Measurements from ENCODE around the gene RPH3AL. TPM values are rescaled to one million over a fixed set of nuclear protein-coding genes. Genes with fewer than 3 reads are reported as not detected.
A peak's percentile ranks its signal among the peaks of the same experiment; 100 is the strongest.

Gene RPH3AL, protein sequence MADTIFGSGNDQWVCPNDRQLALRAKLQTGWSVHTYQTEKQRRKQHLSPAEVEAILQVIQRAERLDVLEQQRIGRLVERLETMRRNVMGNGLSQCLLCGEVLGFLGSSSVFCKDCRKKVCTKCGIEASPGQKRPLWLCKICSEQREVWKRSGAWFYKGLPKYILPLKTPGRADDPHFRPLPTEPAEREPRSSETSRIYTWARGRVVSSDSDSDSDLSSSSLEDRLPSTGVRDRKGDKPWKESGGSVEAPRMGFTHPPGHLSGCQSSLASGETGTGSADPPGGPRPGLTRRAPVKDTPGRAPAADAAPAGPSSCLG
- 1.3 and 2.8 TPM in 2 replicates for total RNA-seq (2014; rRNA removed; shearing (Covaris generic))

DNA sequence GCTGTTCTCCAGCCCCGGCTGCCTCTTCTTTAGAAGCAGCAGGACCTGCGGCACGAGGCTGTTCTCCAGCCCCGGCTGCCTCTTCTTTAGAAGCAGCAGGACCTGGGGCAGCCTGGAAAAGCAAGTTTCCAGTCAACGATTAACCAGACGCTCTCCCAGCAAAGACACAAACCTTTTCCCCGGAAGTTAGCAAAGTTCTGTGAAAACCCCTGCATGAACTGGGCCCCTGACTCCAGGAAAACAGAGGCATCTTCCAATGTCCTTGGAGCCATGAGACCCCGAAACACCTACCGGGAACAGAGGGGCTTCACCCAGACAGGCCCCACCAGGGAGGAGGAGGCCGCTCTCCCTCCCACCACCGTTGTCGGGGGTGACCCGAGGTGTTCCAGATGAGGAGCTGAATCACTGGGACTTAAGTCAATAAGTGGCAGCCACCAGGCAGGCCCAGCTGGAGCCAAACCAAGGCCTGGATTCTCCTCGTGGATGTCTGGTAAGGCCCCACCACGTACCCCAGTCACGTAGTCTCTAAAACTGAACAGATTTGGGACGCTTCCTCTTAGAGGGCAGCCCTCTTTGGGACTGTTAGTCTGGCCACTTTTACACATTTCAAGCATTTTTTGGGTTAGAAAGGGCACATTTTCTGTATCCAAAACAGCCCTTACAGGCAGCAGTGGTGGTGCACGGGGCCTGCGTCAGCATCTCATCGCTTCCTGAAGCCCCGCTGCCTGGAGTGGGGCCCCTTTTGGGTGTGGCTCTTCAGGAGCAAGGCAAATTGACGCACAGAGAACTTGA, at the start of gene RPH3AL:
TSS of gene RPH3AL (minus strand) at position 387 of the 792 bp plus-strand sequence. CDS start 25,264 bp downstream, outside the sequence.
- H3K4me3 ChIP-seq (ENCODE audit: insufficient read depth, low read depth, low read length), result no peak within 1 kb of the TSS
- H3K36me3 ChIP-seq (replicated peaks; ENCODE audit: control insufficient read depth, insufficient read depth, low read length), result no peaks in the 10 kb centered on the region
- peak; percentile 71 for DNase-seq
- H3K27me3 ChIP-seq (ENCODE audit: control insufficient read depth, insufficient read depth, low read length), result no peaks in the 10 kb centered on the region

DNA sequence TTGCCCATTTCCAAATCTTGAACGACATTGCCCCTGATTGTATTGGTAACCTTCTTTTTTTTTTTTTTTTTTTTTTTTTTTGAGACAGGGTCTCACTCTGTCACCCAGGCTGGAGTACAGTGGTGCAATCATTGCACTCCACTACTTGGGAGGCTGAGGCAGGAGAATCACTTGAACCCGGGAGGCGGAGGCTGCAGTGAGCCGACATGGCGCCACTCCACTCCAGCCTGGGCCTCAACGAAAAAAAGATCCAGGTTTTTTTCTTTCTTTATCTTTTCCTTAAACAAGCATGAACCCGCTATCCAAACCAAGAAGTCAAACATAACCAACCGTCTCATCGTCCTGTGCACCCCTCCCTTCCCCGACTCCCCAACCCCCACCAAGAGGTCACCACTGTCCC, 47.6 kb upstream of the RPH3AL start:
- no peak overlapping the region for H3K4me3 ChIP-seq (ENCODE audit: insufficient read depth, low read depth, low read length)
- DNase-seq, result no peak
- no peaks in the 10 kb centered on the region for H3K36me3 ChIP-seq (replicated peaks; ENCODE audit: control insufficient read depth, insufficient read depth, low read length)
- no peaks in the 10 kb centered on the region for H3K27me3 ChIP-seq (ENCODE audit: control insufficient read depth, insufficient read depth, low read length)

DNA sequence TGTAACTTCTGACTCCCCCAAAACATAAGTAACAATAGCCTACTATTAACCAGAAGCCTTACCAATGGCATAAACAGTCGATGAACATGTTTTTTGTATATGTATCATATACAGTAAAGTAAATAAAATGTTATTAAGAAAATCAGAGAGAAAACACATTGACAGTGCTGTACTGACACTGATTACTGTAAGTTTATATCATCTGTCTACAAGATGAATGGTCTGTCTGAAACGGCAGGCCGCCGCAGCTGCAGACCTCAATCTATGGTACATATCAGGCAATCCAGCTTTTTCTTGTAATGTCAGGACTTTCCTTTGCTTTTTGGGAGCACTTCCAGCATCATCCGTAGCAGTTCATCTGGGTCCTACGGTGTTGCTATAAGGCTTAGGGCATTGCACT, 44.2 kb upstream of the RPH3AL start:
- H3K27me3 ChIP-seq (ENCODE audit: control insufficient read depth, insufficient read depth, low read length), result no peaks in the 10 kb centered on the region

DNA sequence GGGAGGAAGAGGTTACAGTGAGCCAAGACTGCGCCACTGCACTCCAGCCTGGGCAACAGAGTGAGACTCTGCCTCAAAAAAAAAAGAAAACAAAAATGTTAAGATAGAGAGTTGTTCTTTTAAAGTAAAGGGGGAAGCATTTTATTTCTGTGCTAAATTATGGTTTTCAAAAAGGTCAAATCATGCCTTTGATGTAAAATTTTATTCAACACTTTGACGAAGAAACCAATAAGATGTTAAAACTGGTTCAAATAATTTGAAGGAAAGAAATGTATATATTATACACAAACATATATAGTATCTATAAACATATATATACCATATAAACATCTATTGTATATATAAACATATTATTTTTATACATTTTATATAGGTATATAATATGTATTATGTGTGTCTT, 43.4 kb upstream of the RPH3AL start:
- DNase-seq, result no peak
- H3K27me3 ChIP-seq (ENCODE audit: control insufficient read depth, insufficient read depth, low read length), result no peaks in the 10 kb centered on the region
- H3K4me3 ChIP-seq (ENCODE audit: insufficient read depth, low read depth, low read length), result no peak overlapping the region
- no peaks in the 10 kb centered on the region for H3K36me3 ChIP-seq (replicated peaks; ENCODE audit: control insufficient read depth, insufficient read depth, low read length)

More for the DNA sequence above, 44.2 kb upstream of the RPH3AL start:
- H3K36me3 ChIP-seq (replicated peaks; ENCODE audit: control insufficient read depth, insufficient read depth, low read length), result no peaks in the 10 kb centered on the region
- no peak overlapping the region for H3K4me3 ChIP-seq (ENCODE audit: insufficient read depth, low read depth, low read length)
- DNase-seq, result no peak

GRCh38 chr17:395179-395578, 42.6 kb upstream of the RPH3AL start:
- Histone ChIP-seq H3K36me3 (replicated peaks; ENCODE audit: control insufficient read depth, insufficient read depth, low read length) (no peaks in the 10 kb centered on the region), H3K27me3 (ENCODE audit: control insufficient read depth, insufficient read depth, low read length) (no peaks in the 10 kb centered on the region; the same call in 1 of the 2 replicates), H3K4me3 (ENCODE audit: insufficient read depth, low read depth, low read length) (no peak overlapping the region)
- DNase-seq, result no peak

DNA sequence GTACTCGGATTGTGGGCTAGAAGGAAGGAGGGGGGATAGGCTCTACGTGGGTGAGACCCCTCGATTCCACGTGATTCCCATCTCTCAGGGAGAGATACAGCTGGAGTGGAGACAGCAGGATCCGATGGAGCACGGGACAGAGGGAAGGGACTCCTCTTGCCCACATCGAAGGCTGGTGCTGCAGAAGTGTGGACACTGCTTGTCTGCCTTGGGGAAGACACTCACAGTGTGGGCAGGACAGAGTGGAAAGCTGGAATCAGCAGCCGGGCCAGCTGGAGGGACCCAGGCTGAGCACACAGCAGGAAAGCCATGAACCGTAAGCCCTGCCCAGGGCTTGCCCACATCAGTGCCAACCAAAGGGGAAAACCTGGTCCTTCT, 42.1 kb upstream of the RPH3AL start:
- no peak for DNase-seq
- Histone ChIP-seq H3K27me3 (ENCODE audit: control insufficient read depth, insufficient read depth, low read length) (no peaks in the 10 kb centered on the region; the same call in 1 of the 2 replicates), H3K4me3 (ENCODE audit: insufficient read depth, low read depth, low read length) (no peak overlapping the region), H3K36me3 (replicated peaks; ENCODE audit: control insufficient read depth, insufficient read depth, low read length) (no peaks in the 10 kb centered on the region)

DNA sequence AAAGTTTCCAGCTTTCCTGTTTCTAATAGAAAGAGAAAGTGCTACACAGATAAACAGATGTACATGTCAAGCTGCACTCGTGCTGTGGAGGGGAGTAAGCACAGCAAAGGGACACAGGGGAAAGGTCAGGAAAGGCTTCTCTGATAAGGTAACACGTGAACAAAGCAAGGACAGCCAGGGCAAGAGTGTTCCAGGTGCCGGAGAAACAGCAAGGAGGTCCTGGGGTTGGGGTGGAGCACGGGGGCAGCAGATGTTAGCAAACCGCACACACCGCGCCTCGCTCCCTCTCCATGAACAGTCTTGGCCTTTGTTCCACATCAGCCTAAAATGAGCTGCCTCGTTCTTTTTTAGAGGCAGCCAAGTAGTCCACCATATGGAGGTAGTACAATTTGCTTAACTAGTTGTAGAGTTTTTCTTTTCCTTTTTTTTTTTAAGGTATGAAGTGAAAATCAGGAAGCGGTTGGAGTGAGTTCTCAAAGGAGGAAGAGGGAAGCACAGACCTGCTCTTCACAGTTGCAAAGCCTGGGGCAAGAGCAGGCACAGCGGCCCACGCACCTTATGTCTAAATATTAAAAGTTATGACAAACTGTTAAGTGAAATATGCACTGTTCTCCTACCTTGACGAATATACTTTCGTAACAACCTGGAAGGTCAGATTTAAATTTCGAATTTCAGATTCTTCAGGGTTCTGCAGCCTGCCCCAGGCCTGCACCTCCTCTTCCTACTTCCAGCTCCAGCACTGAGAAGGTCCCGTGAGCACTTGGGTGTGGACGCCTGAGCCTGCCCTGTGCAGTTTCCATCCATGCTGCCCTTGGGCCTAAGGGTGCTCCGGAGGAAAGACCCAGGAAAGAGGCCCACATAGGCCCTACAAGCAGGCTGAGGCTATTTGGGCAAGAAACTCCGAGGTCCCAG, 41.5 kb upstream of the RPH3AL start:
- H3K36me3 ChIP-seq (replicated peaks; ENCODE audit: control insufficient read depth, insufficient read depth, low read length), result no peaks in the 10 kb centered on the region
- no peaks in the 10 kb centered on the region; the same call in 1 of the 2 replicates for H3K27me3 ChIP-seq (ENCODE audit: control insufficient read depth, insufficient read depth, low read length)
- DNase-seq, result no peak

DNA sequence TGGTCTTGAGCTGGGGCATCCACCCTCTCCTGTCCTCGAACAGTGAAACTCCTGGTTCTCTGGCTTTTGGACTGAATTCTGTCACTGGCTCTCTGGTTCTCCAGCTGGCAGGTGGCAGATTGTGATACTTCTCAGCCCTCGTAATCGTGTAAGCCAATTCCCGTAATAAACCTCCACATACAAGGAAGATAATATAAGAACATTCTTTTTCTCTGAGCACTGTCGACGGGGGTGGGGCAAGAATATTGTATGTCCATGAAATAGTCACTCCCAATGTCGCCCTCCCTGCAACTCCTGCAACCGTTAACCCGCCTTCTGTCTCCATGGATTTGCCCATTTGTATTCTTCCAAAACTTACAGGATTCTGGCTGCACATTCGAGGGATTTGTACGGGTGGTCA, 39.2 kb upstream of the RPH3AL start:
- no peaks in the 10 kb centered on the region for H3K36me3 ChIP-seq (replicated peaks; ENCODE audit: control insufficient read depth, insufficient read depth, low read length)
- peaks cover 8% of the 10 kb centered on the region for H3K27me3 ChIP-seq (ENCODE audit: control insufficient read depth, insufficient read depth, low read length)
- DNase-seq, result no peak
- no peak overlapping the region for H3K4me3 ChIP-seq (ENCODE audit: insufficient read depth, low read depth, low read length)

More for the DNA sequence above, 41.5 kb upstream of the RPH3AL start:
- H3K4me3 ChIP-seq (ENCODE audit: insufficient read depth, low read depth, low read length), result no peak overlapping the region

- DNase-seq, result no peak
- no peaks in the 10 kb centered on the region for H3K36me3 ChIP-seq (replicated peaks; ENCODE audit: control insufficient read depth, insufficient read depth, low read length)
These were observed 37.4 kb upstream of the RPH3AL start for GRCh38 chr17:390025-390424.

DNA sequence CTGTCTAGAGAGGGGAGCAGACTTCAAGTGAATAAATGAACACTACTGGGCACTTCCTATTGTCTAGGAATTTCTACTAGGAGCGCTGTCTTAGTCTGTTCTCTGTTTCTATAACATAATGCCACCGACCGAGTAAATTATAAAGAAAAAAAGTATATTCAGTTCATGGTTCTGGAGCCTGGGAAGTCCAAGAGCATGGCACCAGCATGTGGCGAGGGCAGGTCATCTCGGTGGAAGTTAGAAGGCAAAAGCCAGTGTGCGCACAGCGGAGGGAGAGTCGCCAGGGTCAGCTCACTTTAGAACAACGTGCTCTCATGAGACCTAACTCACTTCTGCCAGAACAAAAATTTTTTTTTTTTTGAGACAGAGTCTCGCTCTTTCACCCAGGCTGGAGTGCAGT, 35.5 kb upstream of the RPH3AL start:
- DNase-seq, result no peak
- Histone ChIP-seq H3K4me3 (ENCODE audit: insufficient read depth, low read depth, low read length) (no peak overlapping the region), H3K27me3 (ENCODE audit: control insufficient read depth, insufficient read depth, low read length) (peaks cover 40% of the 10 kb centered on the region), H3K36me3 (replicated peaks; ENCODE audit: control insufficient read depth, insufficient read depth, low read length) (no peaks in the 10 kb centered on the region)

More at GRCh38 chr17:390025-390424, 37.4 kb upstream of the RPH3AL start:
- Histone ChIP-seq H3K4me3 (ENCODE audit: insufficient read depth, low read depth, low read length) (no peak overlapping the region), H3K27me3 (ENCODE audit: control insufficient read depth, insufficient read depth, low read length) (peaks cover 20% of the 10 kb centered on the region)

DNA sequence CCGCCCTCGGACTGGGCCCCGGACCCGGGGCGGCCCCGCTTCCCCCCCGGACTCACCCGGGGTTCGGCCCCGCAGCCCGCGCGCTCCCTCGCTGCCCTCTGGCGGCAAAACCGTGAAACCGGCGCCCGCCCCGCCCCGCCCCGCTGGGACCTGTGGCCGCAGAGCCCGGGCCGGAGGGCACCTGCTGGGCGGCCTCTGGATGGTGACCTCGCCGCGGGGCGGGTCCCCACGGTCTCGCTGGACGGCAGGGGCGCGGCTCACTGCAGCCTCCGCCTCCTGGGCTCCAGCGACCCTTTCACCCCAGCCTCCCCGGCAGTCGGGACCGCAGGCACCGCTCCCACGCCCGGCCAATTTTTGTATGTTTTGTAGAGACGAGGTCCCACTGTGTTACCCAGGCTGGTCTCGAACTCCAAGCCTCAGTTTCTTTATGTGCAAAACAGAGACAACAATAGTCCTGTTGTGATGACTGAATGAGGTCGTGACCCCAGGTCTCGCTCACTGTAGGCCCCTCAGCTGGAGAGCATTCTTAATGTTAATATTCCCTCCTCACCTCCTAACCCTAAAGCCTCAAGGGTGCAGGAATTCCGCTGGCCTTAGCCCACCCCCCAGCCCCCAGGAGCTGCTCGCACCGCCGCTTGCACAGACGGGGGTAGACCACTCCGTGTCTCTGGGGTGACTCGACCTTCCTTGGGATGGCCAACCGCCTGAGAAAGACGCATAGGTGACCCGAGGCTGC, 33.7 kb upstream of the RPH3AL start:
- DNase-seq, result peak; percentile 99
- Histone ChIP-seq H3K27me3 (ENCODE audit: control insufficient read depth, insufficient read depth, low read length) (peaks cover 47% of the 10 kb centered on the region), H3K36me3 (replicated peaks; ENCODE audit: control insufficient read depth, insufficient read depth, low read length) (no peaks in the 10 kb centered on the region), H3K4me3 (ENCODE audit: insufficient read depth, low read depth, low read length) (peak overlapping the region; percentile 22)

GRCh38 chr17:385836-386140, 33.2 kb upstream of the RPH3AL start:
- Histone ChIP-seq H3K4me3 (ENCODE audit: insufficient read depth, low read depth, low read length) (peak overlapping the region; percentile 48), H3K27me3 (ENCODE audit: control insufficient read depth, insufficient read depth, low read length) (peaks cover 47% of the 10 kb centered on the region), H3K36me3 (replicated peaks; ENCODE audit: control insufficient read depth, insufficient read depth, low read length) (no peaks in the 10 kb centered on the region)
- no peak for DNase-seq

DNA sequence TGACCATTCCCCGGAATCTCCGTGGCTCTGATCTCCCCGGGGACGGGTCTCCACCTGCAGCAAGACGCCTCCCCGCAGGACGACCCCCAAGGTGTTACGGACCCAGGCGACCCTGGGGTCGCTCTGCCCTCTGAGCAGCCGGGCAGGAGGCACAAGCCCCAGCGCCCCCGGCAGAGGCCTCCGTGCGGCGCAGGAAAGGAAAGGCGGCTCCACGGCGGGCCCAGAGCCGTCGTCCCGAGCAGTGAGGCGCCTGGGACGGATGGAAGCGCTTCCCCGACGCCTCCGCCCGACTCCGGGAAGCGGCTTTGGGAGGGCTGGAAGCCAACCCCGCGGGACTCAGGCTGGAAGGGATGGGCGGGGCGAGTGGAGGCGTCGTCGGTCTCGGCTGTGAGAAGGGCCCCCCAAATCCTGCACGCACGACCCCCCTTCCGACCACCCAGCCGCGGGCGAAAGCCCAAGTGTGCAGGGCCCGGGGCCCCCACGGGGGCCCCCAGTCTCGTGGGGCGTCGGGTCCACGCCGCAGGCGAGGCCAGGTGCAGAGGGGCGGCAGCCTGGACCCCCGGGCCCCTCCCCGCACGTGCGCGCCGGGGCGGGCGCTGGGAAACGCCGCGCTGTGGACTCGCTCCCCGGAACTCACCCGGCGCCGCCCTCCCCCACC, 32.7 kb upstream of the RPH3AL start:
- Histone ChIP-seq H3K4me3 (ENCODE audit: insufficient read depth, low read depth, low read length) (peak overlapping the region; percentile 48), H3K27me3 (ENCODE audit: control insufficient read depth, insufficient read depth, low read length) (peaks cover 47% of the 10 kb centered on the region), H3K36me3 (replicated peaks; ENCODE audit: control insufficient read depth, insufficient read depth, low read length) (no peaks in the 10 kb centered on the region)
- peak; percentile 87 for DNase-seq

All from H7 (cell line).